GM18502 (cell line): ENCODE results near the gene CFAP99.

Experiments used
- ATAC-seq: cut with Tn5 transposase; IDR thresholded peaks from one replicate; pipeline ENCODE4 v1.9.1; 2021; ENCODE audit warnings: mild to moderate bottlenecking; ENCODE audit not compliant: unreplicated experiment, poor library complexity

The CFAP99 gene

DNA sequence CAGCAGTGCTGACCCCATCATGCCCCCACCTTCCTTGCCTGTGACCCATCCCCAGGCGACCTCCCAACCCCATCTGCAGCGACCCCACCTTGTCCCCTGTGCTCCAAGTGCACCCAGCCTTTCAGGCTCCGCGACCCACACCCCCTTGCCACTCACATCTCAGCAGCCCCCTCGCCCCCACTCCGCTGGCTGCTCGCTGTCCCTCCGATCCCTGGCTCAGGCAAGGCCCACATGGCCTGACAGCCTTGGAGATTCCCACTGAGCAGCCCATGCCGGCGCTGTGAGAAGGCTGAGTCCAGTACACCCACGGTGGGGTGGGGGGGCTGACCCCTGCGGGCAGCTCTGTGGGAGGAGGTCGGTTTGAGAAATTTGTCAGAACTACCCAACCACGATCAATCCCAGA lies 9.4 kb upstream of the CFAP99 start:
- ATAC-seq: no peak

DNA sequence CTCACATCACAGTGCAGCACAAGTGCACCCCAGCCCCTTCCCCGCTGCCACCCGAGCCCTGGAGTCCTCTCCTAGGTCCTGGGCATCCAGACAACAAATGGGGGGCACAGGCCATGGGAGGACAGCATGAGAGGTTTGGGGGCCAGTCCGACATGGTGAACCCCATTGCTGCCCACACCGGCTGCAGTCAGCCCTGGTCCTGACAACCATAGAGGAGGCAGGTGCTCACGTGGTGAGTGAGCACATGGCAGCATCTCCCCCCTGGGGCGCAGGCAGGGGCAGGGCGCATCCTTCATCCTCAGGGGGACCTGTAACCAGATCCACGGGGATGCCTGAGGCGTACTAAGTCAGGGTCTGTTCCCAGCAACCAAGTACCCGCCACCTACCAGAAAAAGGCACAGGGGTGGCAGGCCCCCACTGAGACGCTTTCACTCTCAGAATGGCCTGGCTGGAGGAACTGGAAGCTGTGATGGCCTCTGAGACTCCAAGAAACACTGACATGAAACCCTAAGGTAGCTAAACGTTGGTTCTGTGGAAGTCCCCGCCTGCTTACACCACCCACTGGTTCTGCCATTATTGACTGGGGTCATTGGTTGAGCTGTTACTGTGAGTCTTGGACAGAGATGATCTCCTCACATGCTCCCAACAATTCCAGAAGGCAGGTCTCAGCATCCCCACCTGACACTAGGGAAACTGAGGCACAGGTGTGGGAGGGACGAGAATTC lies 6.8 kb upstream of the CFAP99 start:
- ATAC-seq: no peak

DNA sequence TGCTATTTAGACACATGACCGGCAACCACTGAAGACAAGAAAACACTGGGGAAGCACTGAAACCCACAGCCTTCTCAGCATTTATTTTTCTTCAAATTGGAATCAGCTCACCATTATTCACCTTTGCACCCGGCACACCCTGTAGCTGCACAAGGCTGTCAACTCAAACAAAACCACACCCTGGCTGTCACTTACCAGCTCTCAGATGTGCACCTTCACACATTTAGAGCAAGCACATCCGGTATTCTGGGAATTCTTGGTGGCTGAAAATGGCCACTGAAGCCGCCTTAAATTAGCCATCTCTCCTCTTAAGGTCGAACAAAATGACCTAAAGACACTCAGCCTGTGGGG lies 6.2 kb upstream of the CFAP99 start:
- ATAC-seq: peak; percentile 27

DNA sequence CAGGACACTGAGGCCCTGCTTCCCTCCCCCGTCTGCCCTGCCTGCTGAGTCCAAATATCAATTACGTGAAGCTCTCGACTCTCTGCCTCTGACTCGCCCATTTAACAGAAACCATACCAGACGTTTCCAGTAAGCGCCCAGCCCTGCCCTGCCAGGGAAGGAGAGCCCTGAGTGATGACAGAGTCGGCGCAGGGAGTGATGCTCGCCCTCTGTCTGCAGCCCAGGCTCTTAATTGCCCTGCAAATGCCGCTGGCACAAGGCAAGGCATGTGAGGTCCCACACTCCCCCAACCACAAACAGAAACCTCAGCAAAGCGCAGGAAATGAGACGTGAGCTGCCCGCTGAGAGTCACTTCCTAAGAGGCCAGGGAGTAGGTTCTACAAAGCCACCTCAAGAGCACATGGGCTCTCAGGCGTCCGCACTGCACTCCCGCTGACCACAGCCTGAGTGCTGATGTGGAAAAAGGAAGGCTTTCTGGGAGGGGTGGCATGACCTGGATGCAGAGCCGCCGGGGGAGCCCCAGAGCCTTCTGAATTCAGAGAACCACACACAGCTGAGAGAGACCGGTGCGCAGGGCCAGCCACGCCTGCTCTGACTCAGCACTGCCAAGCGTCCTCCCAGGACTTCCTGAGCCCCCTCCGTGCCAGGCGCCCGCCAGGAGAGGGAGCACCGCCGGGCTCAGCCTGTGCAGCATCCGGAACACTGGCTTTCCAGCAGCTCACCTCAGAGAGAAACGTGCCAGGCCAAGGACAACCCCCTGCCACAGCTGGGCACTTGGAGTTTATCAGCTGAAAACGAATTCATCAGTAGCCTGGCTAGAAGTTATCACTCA lies 5.7 kb upstream of the CFAP99 start:
- peak; percentile 66 for ATAC-seq

DNA sequence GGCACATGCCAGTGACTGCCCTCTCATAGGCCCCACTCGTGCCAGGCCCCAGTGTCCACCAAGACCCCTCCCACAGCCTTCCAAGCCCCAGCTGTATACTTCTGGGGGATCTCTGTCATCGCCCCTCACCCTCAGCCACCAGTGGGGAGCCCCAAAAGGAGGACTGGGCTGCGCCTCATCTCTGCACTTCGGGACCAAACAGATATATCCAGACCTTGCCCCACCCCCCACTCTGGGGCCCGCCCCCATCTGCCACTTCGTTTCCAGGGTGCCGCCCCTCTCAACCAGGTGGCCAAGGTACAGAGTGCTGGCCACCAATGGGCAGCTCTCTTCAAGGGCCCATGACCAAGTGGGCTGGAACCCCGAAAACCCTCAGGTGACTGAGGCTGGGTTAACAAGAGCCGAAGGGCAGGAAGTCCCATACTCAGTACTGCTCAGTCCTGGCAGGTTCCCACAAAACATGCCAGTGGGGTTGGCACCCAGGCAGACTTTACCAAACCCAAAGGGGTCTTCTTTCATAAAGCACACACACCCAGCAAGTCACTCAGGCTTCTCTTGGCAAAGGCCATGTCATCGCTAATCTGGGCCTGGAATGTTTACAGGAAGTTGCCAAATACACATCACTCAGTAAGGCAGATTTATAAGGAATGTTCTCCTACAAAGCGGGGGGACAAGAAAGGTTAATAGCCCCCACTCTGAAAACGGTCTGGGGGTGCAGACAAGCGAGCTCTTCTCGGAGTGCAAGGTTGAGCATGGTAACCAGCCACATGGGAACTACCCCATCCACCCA lies 4.7 kb upstream of the CFAP99 start:
- no peak for ATAC-seq

DNA sequence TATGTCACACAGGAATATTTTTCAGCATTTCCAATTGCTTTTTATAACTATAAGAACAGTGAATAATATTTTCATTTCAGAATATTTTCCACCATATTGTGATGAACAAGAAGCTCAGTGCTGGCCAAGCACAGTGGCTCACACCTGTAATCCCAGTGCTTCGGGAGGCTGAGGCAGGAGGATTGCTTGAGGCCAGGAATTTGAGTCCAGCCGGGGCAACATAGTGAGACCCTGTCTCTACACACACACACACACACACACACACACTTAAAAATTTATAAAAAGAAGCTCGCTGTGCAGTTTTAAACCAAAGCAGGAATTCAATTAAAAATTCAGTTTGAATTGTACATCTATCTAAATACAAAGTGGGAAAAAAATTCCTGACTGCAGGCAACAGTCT lies 3.5 kb upstream of the CFAP99 start:
- ATAC-seq: no peak

DNA sequence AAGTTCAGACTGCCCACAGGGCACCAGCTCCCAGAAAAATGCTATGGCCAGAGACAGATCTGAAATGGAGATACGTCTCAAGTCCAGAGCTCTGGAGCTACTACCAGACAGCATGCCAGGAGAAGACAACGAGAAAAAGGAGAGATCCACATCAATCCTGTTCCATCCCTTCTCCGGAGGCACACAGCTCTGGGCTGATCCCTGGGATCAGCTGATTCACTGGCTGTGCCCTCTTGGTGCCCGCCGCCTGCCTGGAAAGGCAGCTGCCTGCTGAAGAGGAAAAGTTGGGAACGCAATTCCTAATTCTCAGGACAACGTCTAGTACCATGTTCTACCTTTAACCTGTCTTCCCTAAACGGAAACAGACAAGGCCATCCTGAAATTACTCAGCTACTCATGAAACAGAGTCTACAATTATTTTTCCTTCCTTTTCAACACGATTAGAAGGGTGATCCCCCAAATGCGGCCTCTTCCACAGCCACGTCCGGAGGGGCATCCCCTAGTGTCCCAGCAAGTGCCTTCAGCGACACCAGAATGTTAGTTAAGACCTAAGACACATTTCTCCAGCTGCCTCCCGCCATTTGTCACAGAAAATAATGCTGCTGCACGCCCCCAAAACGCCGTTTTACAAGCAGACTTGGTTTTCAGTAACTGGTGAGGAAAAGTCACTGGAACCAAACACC lies 2.7 kb upstream of the CFAP99 start:
- no peak for ATAC-seq

DNA sequence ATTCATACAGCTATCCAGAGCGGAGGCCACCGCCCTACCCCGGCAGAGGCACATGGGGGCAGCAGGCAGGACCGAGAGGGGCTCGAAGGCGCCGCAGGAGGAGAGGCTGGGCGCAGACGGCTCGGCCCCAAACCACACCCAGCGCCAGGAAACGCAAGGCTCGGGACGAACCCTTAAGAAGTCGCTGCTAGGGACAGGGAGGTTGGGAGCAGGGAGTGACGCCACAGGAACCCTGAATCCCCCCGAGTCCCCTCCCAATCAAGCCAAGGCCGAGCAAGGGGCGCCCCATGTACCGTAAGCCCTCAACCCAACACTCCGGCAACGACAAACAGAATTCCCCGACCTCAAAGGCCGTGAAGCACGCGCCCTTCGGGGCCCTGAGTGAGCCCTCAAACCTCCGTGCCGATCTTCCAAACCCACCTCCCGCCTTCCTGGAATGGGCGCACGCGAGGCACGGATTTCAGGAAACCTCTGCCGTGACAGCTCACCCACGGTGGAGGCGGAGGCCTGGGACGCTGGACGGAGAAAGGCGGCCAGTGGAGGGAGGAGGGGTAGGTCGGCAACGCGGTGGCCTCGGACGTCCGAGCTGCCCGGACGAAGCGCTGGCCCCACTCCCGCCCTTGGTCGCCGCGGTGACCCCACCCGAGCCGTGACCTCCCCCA lies 2.1 kb upstream of the CFAP99 start:
- no peak for ATAC-seq

DNA sequence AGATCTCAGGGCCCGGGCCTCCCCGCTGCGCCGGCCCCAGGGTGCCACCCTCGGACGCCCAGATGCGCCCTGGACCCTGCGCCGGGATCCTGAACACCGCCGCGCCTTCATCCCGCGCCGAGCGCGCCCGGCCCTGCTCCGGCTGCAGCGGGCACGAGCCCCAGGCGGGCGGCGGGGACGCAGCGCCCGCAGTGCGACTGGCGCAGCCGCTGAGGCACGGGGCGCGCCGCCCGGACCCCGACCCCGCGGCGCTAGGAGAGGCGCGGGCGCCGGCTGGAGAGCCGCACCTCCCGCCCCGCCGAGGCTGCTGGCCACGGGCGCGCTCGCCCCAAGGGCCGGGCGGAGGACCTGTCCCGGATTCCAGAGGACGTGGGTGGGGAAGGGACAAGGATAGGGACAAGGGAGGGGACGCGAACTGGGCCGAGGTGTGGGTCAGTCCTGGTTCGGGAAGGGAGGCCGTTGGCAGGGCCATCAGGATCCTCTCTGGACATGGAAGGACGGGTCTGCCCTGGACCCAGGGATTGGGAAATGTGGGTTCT lies 1.5 kb upstream of the CFAP99 start:
- ATAC-seq: no peak

DNA sequence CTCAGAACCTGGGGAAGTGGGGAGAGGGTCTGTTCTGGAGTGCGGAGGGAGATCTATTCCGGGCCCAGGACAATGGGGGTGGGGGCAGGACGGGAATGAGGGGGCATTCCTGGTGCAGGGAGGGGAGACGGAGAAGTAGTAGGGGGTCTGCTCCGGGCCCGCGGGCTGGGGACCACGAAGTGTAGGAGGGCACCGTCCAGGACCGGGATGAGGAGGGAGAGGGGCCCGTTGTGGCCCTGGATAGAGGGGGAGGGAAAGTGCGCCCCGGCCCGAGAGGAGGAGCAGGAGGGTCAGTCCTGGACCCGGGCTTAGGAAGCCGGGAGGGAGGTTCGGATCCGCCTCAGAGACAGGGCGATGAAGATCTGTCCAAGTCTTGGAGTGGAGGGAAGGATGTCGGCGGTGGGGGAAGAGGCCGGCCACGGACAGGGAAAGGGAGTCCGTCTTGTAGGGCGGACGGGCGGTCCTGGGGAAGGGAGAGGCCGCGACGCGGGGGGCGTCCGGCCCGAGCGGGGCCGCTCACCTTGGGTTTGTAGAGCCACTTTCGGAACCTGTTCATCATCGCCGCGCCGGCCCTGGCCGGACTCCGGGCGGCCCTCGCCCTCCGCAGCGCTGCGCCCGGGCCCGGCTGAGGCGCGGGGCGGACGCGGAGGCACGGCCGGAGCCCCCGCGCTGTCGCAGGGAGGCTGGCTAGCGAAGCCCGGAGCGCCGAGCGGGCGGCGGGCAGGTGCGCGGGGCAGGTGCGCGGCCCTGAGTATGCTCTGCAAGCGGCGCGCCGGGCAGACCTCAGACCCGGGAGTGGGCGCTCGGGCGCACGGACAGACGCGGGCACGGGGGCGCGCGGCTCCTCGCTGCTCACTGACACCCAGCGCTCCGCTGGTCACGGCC lies 748 bp upstream of the CFAP99 start, which contains the start of gene ZFYVE28:
Gene ZFYVE28, minus strand, starts transcription at position 881 of the 885 bp plus-strand sequence. Its CDS starts 322 bp downstream, at position 559.
- ATAC-seq: no peak

DNA sequence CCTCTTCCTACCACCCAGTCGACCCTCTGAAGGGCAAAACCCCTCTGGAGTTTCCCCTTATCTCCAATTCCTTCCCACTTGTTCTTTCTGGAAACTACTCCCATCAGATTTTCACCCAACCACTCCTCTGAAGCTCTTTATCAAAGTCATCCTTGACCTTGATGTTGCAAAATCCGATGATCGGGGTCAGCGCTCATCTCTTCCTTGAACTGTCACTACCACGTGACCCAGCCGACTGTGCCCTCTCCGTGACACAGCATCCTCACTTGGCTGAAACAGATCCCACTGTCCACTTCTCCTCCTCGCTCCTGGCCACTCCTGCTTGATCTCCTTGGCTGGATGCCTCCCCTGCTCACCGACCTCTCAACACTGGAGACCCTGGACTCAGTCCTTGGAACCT lies 1.1 kb downstream of the CFAP99 start:
- no peak for ATAC-seq

DNA sequence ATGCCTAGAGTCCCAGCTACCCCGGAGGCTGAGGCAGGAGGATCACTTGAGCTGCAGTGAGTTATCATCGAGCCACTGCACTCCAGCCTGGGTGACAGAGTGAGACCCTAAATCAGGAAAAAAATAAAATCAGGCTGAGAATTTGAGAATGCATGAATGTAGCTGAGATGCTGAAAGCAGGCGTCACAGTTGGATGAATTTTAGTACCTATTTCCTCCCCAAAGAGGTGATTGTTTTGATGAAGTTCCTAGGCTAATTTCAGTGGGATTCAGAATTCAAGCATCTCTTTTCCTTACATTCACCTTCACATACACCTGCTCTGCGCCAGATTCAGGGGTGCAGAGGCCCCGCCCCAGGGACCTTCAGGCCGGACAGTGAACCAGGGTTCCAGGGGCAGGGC lies 3.2 kb downstream of the CFAP99 start:
- no peak for ATAC-seq

DNA sequence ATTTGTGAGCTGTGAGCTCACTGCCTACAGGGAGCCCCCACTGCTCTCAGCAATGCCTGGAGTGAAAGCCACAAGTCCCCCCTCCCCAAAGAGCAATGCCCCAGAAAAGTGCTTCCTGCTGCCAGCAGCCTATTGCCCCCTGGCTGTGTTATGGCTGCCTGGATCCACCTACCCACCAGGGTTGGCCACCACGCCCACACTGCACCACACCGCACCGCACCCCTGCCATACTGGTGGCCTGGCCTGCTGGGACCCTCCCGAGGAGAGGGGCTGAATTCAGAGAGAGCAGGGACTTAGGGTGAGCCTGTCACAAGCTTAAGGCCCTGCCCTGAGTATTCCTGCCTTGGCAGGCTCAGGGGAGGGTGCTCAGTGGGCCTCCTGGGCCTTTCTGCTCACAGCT lies 4.3 kb downstream of the CFAP99 start:
- ATAC-seq: no peak

DNA sequence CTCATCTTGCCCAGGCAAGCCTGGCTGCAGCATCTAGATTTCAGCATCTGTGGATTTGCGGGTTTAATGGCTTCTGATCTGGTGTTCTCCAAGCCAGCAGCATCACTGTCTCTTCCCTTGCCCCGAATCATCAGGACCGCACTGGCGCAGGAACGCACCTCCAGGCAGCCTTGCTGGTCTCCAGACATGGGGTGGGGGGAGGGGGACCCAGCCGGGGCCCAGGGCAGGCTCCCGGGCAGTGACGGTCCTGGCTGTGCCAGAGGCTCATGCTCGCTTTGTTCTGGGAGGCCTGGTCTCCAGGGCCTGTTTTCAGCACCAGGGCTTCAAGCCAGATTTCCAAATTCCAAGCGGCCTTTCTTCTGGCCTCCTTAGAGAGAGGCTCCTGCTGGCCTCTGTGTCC lies 4.9 kb downstream of the CFAP99 start:
- no peak for ATAC-seq

DNA sequence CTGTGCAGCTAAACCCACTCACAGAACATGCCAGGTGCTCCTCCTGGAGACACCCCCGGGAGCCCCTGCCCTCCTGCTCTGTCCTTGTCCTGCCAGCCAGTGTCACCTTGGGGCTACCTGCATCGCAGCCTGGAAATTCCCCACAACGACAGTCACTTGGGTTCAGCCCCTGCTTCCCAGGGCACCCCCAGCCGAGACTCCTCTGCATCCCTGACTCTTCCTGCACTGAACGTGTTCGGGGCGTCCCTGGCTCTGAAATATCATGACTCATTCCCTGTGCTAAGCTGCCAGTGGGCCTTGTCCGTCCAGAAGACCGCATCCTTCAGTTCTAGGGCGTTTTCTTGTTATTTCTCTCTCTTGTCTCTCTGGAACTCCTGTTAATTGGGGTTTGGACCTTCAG lies 5.8 kb downstream of the CFAP99 start:
- no peak for ATAC-seq

DNA sequence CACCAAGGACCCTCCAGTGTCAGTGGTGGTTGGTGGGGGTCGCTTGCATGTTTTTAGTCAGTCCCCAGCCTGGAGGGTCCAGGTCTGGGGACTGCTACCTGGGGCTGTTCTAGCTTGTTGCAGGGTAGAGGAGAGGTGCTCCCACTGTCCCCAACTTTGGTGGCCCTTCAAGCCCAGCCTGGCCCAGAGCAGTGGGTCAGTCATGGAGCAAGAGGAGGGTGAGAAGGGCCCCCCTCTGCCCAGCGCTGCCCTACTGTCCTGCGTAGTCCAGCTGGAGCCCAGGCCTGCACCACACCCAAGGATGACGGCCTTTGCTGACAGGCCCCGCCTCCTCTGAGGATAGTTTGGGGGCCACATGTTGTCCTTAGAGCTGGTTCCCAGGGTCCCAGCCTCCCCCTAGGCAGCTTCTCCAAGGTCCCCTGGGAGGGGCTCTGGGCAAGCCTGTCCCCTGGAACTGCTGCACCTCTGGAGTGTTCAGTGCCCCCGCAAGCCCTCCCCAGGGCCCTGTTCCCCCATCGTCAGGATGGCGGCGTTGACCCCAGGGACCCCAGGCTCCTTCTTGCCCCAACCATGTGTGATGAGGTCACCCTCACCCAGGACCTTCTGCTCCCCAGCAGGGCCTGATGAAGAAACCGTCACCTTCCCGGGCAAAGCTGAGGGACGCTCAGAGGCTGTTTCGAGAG lies 6.8 kb downstream of the CFAP99 start:
- ATAC-seq: no peak

DNA sequence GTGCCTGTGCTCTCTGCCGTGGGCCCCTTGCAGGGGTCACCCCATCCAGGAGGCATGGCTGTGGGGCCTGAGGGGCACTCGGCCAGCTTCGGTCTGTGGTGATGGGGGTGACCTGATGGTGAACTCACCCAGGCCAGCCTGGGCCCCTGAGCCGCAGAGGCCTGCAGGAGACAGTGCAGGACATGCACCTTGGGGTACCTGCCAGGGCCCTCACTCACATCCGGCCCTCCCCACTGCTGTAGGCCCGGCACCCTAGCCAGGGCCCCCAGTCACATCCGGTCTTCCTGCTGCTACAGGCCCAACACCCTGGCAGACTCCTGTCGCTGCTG lies 7.3 kb downstream of the CFAP99 start:
- ATAC-seq: no peak

DNA sequence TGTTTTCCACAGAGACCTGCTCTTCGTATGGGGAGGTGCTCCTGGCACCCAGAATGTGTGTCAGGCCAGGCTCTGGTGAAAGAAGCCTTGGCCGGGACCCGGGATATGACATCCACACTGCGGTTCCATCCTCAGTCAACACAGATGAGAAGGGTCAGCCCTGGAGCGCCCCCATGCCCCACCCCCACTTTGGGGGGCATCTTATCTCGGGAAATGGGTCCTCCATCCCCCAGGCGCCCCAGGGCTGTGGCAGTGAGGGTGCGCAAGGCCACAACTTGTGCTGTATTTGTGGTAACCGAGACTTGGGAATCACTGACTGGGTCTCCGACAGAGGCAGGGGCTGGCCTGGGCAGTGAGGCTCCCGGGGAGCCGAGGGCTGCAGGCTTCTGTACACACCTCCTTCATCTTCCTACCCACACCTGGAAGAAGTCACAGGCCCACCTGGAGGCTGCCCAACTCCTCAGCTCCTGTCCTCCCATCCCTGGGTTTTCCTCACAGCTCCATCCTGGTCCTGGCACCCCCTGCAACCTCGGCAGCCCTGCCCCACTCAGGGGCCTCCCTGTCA lies 8.0 kb downstream of the CFAP99 start:
- ATAC-seq: no peak
